ENCODE results near the gene TENM4.

DNA sequence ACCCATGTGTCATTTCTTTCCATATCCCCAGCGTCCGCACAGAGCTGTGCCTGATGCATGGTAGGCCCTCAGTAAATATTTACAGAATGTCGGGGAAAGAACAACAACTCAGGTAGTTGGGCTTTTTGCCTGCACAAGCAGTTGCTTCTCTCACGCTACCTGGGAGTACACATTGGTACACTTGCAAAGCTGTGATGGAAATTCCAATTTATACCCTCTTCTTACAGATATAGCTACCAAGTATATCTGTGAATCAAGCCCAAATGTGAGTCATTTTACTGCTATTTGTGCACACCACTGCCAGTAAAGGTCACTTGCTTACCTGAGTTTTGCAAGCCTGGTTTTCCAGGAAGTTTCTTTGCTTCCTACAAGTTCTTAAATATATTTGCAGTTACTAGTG, 533.2 kb downstream of the TENM4 start:
- TF ChIP-seq FOXK2 (IDR thresholded peaks at IDR 0.05) (no peak), BHLHE40 (IDR thresholded peaks at IDR 0.05; ENCODE audit: borderline replicate concordance) (no peak), FOXA1 (IDR thresholded peaks at IDR 0.05) (no peak), TARDBP (IDR thresholded peaks at IDR 0.05) (no peak), L3MBTL2 (conservative IDR thresholded peaks at IDR 0.05) (no peak), SUZ12 (IDR thresholded peaks at IDR 0.05) (no peak), SP1 (IDR thresholded peaks at IDR 0.05) (no peak), ELF4 (IDR thresholded peaks at IDR 0.05) (no peak), ZNF384 (IDR thresholded peaks at IDR 0.05) (no peak), FOXM1 (IDR thresholded peaks at IDR 0.05; ENCODE audit: borderline replicate concordance) (no peak), HDGF (IDR thresholded peaks at IDR 0.05; ENCODE audit: borderline replicate concordance) (no peak)

Data from HEK293T (cell line).